ENCODE measurements around the gene TTLL11. TPM values are rescaled to one million over a fixed set of nuclear protein-coding genes. Genes with fewer than 3 reads are reported as not detected.

The TTLL11 gene
- total RNA-seq, 2 experiments from 2014 or later, result 1.5 to 2.1 TPM

DNA sequence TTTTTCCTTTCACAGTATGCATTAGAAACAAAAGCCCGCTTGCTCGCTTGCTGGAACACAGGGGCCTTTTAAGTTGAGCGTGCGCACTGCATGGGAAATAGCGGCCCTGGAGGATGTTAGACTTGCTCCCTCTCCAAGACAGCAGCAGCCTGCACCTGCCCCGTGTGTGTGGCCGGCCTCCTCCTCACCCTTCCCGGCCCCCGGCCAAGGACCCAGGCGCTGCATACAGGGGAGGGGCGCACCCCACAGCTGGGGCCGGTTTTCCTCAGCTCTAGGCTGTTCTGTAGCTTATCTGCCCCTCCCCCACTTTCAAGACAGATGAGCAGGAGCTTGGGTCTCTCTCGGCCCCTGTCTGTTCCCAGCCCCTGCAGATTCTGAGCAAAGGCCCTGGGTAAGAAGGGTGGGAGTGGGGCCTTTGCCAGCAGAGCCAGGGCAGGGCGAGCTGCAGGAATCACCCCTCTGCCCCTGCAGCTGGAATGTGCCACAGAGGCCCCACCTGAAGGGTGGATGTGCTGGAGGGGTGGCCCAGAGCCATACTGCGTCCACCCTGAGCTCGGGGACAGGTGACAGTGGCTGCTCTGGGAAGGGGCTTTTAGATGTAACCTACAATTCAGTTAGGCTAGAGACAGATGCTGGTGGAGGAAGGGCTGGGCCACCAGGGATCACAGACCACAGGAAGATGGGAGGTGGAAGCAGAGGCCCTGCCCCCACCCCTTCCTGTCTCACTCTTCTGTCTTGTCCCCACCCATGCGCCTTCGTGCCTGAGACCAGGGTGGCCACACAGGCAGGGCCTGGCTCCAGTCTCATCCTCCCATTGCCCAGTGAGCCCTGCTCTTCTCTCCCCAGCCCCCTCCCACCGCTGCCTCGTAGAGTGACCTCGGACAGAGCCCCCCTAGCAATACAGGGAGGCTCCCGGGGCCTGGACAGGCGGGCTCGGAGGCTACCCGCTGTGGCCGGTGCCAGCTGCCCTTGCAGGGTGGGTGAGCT, 309.3 kb downstream of the TTLL11 start:
- Mint-ChIP-seq H3K27ac (peak overlapping the region; percentile 29), H3K4me1 (peaks cover 16% of the 10 kb centered on the region), H3K27me3 (peaks cover 7% of the 10 kb centered on the region), H3K36me3 (ENCODE audit: low read depth) (no peaks in the 10 kb centered on the region), H3K9me3 (no peaks in the 10 kb centered on the region), H3K4me3 (no peak overlapping the region)
- CTCF ChIA-PET, result interaction anchor here (0.6 to 0.9 kb wide), 2 partner anchors 94 to 197 kb away, joined by 3 read pairs; no protein-coding TSS in a partner anchor
- POLR2A ChIA-PET, result no interaction called here
- peak; percentile 35 for DNase-seq

GRCh38 chr9:121783111-121783510, 310.0 kb downstream of the TTLL11 start:
- ChIA-PET CTCF (interaction anchor here (0.6 to 0.9 kb wide), 2 partner anchors 93 to 197 kb away, joined by 3 read pairs; no protein-coding TSS in a partner anchor), POLR2A (no interaction called here)
- Mint-ChIP-seq H3K36me3 (ENCODE audit: low read depth) (no peaks in the 10 kb centered on the region), H3K9me3 (no peaks in the 10 kb centered on the region), H3K27me3 (peaks cover 11% of the 10 kb centered on the region), H3K4me1 (peaks cover 16% of the 10 kb centered on the region), H3K4me3 (no peak overlapping the region), H3K27ac (no peak overlapping the region)
- no peak for DNase-seq

- H3K36me3 Mint-ChIP-seq (ENCODE audit: low read depth), result no peaks in the 10 kb centered on the region
- peaks cover 11% of the 10 kb centered on the region for H3K27me3 Mint-ChIP-seq
- no peak overlapping the region for H3K27ac Mint-ChIP-seq
- ChIA-PET POLR2A (no interaction called here), CTCF (interaction anchor here (0.6 to 0.9 kb wide), 2 partner anchors 93 to 198 kb away, joined by 3 read pairs; no protein-coding TSS in a partner anchor)
- DNase-seq, result no peak
- H3K9me3 Mint-ChIP-seq, result no peaks in the 10 kb centered on the region
- H3K4me3 Mint-ChIP-seq, result no peak overlapping the region
- peaks cover 16% of the 10 kb centered on the region for H3K4me1 Mint-ChIP-seq
Measured at GRCh38 chr9:121782514-121783110, 310.5 kb downstream of the TTLL11 start.

DNA sequence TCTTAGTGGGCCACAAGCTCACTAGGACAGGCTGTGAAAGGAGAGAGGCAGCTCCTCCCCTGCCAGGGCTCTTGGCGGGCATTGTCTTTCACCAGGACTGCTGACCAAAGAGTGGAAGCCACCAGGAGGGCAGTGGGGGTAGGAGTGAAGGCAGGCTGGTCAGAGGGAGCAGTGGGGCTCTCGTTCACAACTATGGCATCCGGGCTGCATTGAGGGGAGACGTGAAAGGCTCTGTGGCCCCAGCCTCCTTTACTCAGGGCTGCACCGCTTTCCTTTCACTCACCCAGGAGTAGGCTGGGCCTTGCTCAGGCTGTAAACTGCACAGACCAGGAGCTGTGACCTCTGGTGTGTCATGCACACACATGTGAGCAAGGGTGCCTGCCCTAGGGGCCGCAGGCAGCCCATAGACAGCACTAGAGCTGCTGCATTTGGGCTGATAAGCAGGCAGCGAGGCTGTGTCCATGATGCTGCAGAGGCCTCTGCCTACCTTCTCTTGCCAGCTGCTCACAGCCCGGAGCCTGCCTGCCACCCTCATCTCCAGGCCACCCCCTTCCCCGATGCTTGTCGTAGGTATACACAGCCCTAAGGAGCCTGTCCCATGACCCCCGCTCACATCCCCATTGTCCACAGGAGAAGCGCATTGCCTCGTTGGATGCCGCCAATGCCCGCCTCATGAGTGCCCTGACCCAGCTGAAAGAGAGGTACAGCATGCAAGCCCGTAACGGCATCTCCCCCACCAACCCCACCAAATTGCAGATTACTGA, 311.2 kb downstream of the TTLL11 start:
- no peak overlapping the region for H3K4me3 Mint-ChIP-seq
- H3K4me1 Mint-ChIP-seq, result peaks cover 16% of the 10 kb centered on the region
- ChIA-PET POLR2A (no interaction called here), CTCF (no interaction called here)
- no peaks in the 10 kb centered on the region for H3K9me3 Mint-ChIP-seq
- no peak for DNase-seq
- no peaks in the 10 kb centered on the region for H3K36me3 Mint-ChIP-seq (ENCODE audit: low read depth)
- peaks cover 11% of the 10 kb centered on the region for H3K27me3 Mint-ChIP-seq
- H3K27ac Mint-ChIP-seq, result no peak overlapping the region

GRCh38 chr9:121781145-121781548, 312.0 kb downstream of the TTLL11 start:
- H3K4me3 Mint-ChIP-seq, result no peak overlapping the region
- DNase-seq, result no peak
- peaks cover 13% of the 10 kb centered on the region for H3K27me3 Mint-ChIP-seq
- POLR2A ChIA-PET, result no interaction called here
- H3K4me1 Mint-ChIP-seq, result peaks cover 16% of the 10 kb centered on the region
- CTCF ChIA-PET, result no interaction called here
- no peaks in the 10 kb centered on the region for H3K36me3 Mint-ChIP-seq (ENCODE audit: low read depth)
- H3K9me3 Mint-ChIP-seq, result no peaks in the 10 kb centered on the region
- H3K27ac Mint-ChIP-seq, result no peak overlapping the region

- peak; percentile 12 for DNase-seq
- Mint-ChIP-seq H3K4me3 (no peak overlapping the region), H3K36me3 (ENCODE audit: low read depth) (no peaks in the 10 kb centered on the region), H3K9me3 (no peaks in the 10 kb centered on the region), H3K27me3 (peaks cover 14% of the 10 kb centered on the region), H3K27ac (no peak overlapping the region), H3K4me1 (peaks cover 16% of the 10 kb centered on the region)
- CTCF ChIA-PET, result no interaction called here
- POLR2A ChIA-PET, result no interaction called here
Measured at GRCh38 chr9:121780177-121781040, 312.7 kb downstream of the TTLL11 start.

DNA sequence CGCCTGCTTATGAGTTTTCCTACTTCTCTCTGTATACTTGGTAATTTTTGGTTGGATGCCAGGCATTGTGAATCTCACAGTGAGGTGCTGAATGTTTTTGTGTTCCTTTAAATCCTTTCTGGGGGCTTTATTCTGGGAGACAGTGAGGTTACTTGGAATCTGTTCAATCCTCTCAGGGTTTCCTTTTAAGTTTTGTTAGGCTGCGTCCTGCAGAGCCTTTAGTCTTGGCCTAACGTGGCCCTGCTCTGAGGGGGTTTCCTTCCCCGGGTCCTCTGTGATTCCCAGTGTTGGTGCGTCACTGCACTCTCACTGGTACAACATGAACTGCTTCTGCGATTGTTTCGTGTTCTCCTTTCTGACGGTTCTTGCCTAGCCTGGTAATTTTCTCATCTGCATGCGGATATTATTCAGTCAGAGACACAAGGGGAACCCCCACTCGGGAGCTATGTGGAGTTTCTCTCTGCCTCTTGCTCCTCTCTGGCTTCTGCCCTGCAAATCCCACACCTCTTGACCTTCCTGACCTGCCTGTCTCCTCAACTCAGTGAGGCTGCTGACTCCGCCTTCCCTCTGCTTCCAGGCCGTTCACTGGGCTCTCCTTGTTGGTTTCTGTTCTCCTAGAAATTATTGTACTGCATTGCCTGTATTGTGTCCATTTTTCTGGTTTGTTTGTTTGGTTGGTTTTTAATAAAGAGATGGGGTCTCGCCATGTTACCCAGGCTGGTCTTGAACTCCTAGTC, 313.6 kb downstream of the TTLL11 start:
- POLR2A ChIA-PET, result no interaction called here
- no peak overlapping the region for H3K4me3 Mint-ChIP-seq

DNA sequence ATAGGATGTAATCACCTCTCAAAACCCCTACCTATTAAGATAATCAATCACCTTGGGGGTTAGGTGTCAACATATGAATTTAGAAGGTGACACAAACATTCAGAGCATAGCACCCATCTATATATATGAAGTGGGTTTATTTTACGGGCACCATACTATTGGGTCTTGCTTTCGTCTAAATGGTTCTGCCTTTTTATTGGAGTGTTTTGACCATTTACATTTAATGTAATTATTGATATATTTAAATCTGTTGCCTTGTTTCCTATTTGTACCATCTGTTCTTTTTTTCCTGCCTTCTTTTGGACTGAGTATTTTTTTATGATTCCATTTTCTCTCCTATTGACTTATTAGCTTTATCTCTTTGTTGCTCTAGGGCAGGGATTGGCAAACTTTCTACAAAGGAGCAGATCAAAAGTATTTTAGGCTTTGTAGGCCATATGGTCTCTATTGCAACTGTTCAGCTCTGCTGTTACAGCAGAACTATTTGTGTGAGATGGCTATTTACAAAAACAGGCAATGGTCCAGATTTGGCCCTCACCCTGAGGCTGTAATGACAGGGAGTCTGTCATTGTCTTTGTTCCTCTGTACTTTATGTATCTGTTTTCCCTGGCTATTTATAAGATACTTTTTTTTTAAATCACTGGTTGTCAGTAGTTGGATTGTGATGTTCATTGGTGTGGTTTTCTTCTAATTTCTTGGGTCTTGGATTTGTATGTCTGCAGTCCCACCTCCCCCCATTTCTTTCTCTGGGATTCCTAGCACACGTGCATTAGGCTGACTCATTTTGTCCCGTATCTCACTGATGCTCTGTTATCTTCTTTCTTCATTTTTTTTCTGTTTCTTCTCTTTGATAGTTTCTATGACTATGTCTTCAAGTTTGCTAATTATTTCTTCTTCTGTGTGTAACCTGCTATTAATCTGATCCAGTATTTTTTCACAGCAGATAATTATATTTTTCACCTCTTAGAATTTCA, 314.6 kb downstream of the TTLL11 start:
- Mint-ChIP-seq H3K27me3 (peaks cover 14% of the 10 kb centered on the region), H3K4me3 (no peak overlapping the region), H3K4me1 (peaks cover 4% of the 10 kb centered on the region), H3K36me3 (ENCODE audit: low read depth) (no peaks in the 10 kb centered on the region), H3K9me3 (no peaks in the 10 kb centered on the region), H3K27ac (no peak overlapping the region)
- DNase-seq, result no peak
- CTCF ChIA-PET, result no interaction called here
- POLR2A ChIA-PET, result no interaction called here

More for the DNA sequence above, 313.6 kb downstream of the TTLL11 start:
- Mint-ChIP-seq H3K9me3 (no peaks in the 10 kb centered on the region), H3K36me3 (ENCODE audit: low read depth) (no peaks in the 10 kb centered on the region), H3K27me3 (peaks cover 14% of the 10 kb centered on the region), H3K4me1 (peaks cover 14% of the 10 kb centered on the region), H3K27ac (no peak overlapping the region)
- CTCF ChIA-PET, result no interaction called here
- DNase-seq, result no peak

DNA sequence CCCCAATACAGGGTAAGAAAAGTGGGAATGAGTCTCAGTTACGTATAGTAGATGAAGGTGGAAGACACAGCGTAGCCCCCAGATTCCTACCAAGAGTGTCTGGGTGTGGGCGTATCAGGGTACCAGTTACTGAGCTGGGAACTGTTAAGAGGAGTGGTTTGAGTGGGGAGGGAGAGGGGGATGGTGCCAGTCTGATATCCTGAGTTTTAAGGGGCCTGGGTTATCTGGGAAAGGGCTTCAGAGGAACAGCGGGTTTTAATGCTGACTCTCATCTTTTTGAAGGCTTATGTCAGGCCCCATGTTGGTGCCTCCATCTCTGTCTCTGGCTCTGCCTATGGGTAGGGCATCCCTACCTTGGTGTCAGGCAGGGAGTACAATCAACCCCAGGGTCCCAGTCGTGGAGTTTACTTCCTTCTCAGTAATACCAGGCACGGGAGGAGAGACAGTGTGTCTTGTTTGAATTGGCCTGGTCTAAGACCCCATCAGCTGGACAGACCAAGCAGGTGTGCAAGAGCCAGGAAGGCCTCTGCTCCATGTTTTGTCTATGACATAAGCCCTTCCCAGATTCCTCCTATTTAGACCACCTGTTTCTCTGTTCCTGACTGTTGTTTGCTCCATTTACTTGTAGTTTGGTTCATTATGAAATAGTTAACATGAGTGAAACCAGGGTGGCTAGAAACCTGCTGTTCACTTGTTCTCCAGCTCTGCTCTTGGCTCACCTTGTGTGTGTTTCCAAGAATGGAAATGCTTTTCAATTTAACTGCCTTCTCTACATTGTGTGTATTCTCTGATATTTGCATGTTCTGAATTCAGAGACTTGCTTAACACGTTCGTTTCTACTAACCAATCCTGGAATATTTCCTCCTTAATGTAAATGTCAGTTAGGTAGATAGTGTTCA, 316.1 kb downstream of the TTLL11 start:
- Mint-ChIP-seq H3K36me3 (ENCODE audit: low read depth) (no peaks in the 10 kb centered on the region), H3K27me3 (peaks cover 14% of the 10 kb centered on the region), H3K9me3 (no peaks in the 10 kb centered on the region), H3K4me1 (no peaks in the 10 kb centered on the region), H3K4me3 (no peak overlapping the region), H3K27ac (no peak overlapping the region)
- POLR2A ChIA-PET, result no interaction called here
- CTCF ChIA-PET, result no interaction called here
- DNase-seq, result no peak

DNA sequence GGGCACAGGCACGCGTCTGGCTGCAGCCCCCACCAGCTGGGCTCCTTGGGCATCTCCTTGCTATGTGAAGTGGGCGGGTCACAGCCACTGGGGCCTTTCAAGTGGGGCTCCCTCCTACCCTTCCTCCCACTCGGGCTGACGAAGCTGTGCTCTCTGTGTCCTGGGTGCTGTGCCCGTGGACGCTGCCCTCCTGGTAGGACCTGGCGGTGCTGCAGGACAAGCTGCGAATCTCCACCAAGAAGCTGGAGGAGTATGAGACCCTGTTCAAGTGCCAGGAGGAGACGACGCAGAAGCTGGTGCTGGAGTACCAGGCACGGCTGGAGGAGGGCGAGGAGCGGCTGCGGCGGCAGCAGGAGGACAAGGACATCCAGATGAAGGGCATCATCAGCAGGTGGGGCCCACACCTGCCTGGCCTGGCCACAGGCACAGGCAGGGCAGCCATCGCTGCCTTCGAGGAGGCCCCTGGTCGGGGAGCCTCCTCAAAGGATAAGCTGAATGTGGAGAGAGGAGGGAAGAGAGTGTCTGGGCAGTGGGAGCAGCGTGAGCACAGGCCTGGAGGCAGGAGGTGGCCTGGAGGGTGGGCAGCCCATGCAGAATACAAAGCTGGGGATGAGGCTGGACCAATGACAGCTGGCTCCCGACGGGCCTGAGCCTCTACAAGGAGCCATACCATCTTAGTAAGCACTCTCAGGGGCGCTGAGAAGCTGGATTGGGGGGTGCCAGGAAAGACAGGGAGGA, 316.9 kb downstream of the TTLL11 start:
- H3K4me1 Mint-ChIP-seq, result no peaks in the 10 kb centered on the region
- H3K4me3 Mint-ChIP-seq, result no peak overlapping the region
- peaks cover 14% of the 10 kb centered on the region for H3K27me3 Mint-ChIP-seq
- no peak for DNase-seq
- H3K9me3 Mint-ChIP-seq, result no peaks in the 10 kb centered on the region
- CTCF ChIA-PET, result no interaction called here
- no peak overlapping the region for H3K27ac Mint-ChIP-seq
- H3K36me3 Mint-ChIP-seq (ENCODE audit: low read depth), result no peaks in the 10 kb centered on the region
- POLR2A ChIA-PET, result no interaction called here
